Right lobe of liver (tissue), 6 donors: Measurements from ENCODE around the gene DOCK1. TPM values are rescaled to one million over a fixed set of nuclear protein-coding genes. Genes with fewer than 3 reads are reported as not detected.

ENCODE experiments used
- ATAC-seq, 4 donors: fragments of 200-7000 bp; cut with Tn5 transposase; one replicate each; pipeline ENCODE4 v1.9.1; 2020; ENCODE audit warnings: mild to moderate bottlenecking in 4 of 4, moderate library complexity in 4 of 4
- DNase-seq, 3 donors: peaks; one replicate each; pipeline ENCODE4 v3.0.0-alpha.2; 2020
- H3K27ac ChIP-seq, 3 donors: fragments of 200-600 bp; one replicate each; pipeline ENCODE4 v1.8.0; 2022
- H3K27me3 ChIP-seq, 2 donors: fragments of 200-600 bp; one replicate each; pipeline ENCODE4 v1.8.0; 2022
- H3K36me3 ChIP-seq, 4 donors: fragments of 200-600 bp; sonication (generic) in 1 of 4; one replicate each; pipeline versions ENCODE4 v1.5.1 to v1.8.0; 2017 to 2022; ENCODE audit warnings: control low read depth in 1 of 4
- H3K4me1 ChIP-seq, 4 donors: fragments of 200-600 bp; sonication (generic) in 1 of 4; one replicate each; pipeline versions ENCODE4 v1.5.1 to v1.8.0; 2017 to 2022; ENCODE audit warnings: control low read depth in 1 of 4
- H3K4me3 ChIP-seq, 3 donors: fragments of 200-600 bp; one replicate each; pipeline ENCODE4 v1.8.0; 2022
- H3K9me3 ChIP-seq, 4 donors: fragments of 200-600 bp; sonication (generic) in 1 of 4; one replicate each; pipeline versions ENCODE4 v1.5.1 to v1.8.0; 2017 to 2022; ENCODE audit warnings: control low read depth in 1 of 4
- POLR2A ChIP-seq: fragments of 450-650 bp; IDR thresholded peaks from one replicate; pipeline ENCODE4 v1.6.1; 2017; ENCODE audit warnings: antibody characterized with exemption, mild to moderate bottlenecking
- WGBS: methylation state at CpG from one replicate; pipeline ENCODE4 v1.1.6; 2018; ENCODE audit warnings: low coverage, low lambda C conversion rate; ENCODE audit not compliant: insufficient coverage; ENCODE audit errors: missing lambda C conversion rate; 5-methylcytosine and 5-hydroxymethylcytosine counted together
- intact Hi-C, 2 donors: fragments of 100-400 bp; cut with DNase I; formaldehyde crosslinking; loops; one replicate each; pipeline versions ENCODE4 v1.11.2 to v1.14.1; 2022
- total RNA-seq, 6 experiments: library from RNA; depleted of rRNA in 2 of 6; stranded (reverse); fragments of >200 nt in 2 of 6; fragmentation: NEBNext Ultra II Directional in 3 of 6; extraction: Animal tissue kit (Norgen Biotek cat#: 25700) in 3 of 6; gene quantifications; one replicate each; pipeline versions ENCODE4 v1.1.0 to v1.2.4, GENCODE V29; 2016 to 2023
- TF ChIP-seq, protein P1 (sequence below), 4 donors: fragments of 200-600 bp in 3 of 4; fragments of 450-650 bp in 1 of 4; IDR thresholded peaks; one replicate each; pipeline versions ENCODE4 v1.5.1 to v1.8.0; 2016 to 2022; ENCODE audit warnings: antibody characterized with exemption in 4 of 4, mild to moderate bottlenecking in 2 of 4
- donor health status: DM: no; HTN: yes; CAD: no.
- donor health status: DM: no; HTN: no; CAD: no.
- donor health status: DM: no; HTN: no; CAD: no.
- donor health status: DM: no; HTN: yes; CAD: no.
- donor health status: DM: no; HTN: yes; CAD: no.

The DOCK1 gene
- total RNA-seq, 6 experiments from 2014 or later: 13.8 to 17.8 (median 14.6) TPM

DNA sequence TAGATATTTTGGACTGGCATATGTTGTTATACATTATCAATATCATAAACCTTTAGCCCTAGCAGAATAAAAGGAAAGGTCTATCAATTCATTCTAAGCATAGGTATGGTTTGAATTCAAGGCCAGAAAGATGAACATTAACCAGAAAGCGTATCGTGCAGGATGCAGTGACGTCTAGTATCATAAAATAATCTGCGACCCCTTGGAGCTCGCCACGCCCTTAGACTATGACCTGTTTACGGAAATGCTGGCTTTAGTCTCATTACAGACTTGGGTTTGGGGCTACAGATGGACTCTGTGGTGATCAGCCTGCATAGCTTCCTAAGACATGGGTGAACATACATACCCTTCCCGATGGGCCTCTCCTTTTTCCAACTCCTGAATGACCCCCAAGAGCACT, 269.6 kb downstream of the DOCK1 start:
- Histone ChIP-seq H3K27me3 (no peaks in the 10 kb centered on the region), H3K9me3 (no peaks in the 10 kb centered on the region), H3K4me1 (no peaks in the 10 kb centered on the region), H3K27ac (no peak overlapping the region), H3K4me3 (no peak overlapping the region), H3K36me3 (no peaks in the 10 kb centered on the region)
- ATAC-seq (no peak), DNase-seq (no peak)
- intact Hi-C loops: no loop called here
- WGBS: 98% methylated on average over 7 of the region's 8 CpGs
- TF ChIP-seq, protein P1, sequence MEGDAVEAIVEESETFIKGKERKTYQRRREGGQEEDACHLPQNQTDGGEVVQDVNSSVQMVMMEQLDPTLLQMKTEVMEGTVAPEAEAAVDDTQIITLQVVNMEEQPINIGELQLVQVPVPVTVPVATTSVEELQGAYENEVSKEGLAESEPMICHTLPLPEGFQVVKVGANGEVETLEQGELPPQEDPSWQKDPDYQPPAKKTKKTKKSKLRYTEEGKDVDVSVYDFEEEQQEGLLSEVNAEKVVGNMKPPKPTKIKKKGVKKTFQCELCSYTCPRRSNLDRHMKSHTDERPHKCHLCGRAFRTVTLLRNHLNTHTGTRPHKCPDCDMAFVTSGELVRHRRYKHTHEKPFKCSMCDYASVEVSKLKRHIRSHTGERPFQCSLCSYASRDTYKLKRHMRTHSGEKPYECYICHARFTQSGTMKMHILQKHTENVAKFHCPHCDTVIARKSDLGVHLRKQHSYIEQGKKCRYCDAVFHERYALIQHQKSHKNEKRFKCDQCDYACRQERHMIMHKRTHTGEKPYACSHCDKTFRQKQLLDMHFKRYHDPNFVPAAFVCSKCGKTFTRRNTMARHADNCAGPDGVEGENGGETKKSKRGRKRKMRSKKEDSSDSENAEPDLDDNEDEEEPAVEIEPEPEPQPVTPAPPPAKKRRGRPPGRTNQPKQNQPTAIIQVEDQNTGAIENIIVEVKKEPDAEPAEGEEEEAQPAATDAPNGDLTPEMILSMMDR (IDR thresholded peaks at IDR 0.05): no peak
- no peak for TF ChIP-seq POLR2A

GRCh38 chr10:127175357-127176110, 270.3 kb downstream of the DOCK1 start:
- H3K4me1 ChIP-seq: no peaks in the 10 kb centered on the region
- no peaks in the 10 kb centered on the region for H3K9me3 ChIP-seq
- no peak overlapping the region for H3K4me3 ChIP-seq
- H3K27ac ChIP-seq: no peak overlapping the region
- no peak for TF ChIP-seq POLR2A
- ATAC-seq: no peak
- H3K27me3 ChIP-seq: no peaks in the 10 kb centered on the region
- intact Hi-C loops: no loop called here
- 90% methylated on average over 12 of the region's 40 CpGs for WGBS
- no peak for DNase-seq
- H3K36me3 ChIP-seq: no peaks in the 10 kb centered on the region

DNA sequence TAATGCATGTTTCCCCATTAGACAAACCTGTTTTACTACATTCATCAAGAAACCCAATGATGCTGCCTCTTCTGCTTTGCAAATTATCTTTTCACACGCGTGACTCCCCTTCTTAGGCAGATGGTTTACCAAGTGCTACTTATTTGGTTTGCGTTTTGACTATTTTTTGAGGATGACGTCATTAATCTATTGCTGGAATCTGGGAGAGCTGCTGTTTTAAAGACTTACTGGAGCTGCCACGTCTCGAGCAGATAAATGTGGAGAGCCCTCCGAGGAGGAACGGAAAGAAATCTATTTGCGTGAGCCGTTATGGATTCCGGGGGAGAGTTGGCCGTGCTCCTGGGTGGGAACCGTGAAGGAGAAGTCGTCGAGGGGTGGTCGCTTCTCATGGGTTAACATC, 271.4 kb downstream of the DOCK1 start:
- WGBS: 89% methylated on average over 16 of the region's 16 CpGs
- no peak overlapping the region for H3K27ac ChIP-seq

DNA sequence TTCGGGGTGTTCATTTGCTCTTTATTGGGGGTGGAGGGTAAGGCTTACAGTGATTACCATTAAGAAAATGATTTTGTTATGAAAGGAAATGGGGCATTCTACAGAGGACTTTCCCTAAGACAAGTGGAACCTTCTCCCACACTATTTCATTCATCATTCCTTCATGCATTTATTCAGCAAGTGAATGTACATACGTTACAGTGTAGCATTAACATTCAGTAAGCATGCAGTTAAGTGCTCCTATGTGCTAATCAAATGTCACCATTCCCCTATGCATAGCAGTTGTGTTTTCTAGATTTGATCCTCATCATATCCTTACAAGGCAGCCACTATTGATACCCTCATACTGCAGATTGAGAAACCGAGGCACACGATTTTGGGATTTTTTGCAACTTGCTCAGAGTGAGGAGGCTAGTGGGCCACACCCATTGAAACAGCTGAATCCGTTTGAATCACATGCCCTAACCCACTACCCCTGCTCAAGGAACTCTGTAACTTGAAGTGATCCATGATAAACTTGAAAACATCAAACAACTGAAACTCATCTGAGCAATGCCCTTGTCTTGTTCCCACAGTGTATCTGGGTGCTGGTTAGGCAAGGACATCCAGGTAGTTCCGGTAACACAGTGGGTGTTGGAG, 274.5 kb downstream of the DOCK1 start:
- H3K36me3 ChIP-seq: no peaks in the 10 kb centered on the region
- intact Hi-C loops: no loop called here
- no peaks in the 10 kb centered on the region for H3K9me3 ChIP-seq
- no peak overlapping the region for H3K27ac ChIP-seq
- ATAC-seq (no peak), DNase-seq (no peak)
- no peak overlapping the region for H3K4me3 ChIP-seq
- WGBS: 98% methylated on average over 5 of the region's 6 CpGs
- TF ChIP-seq POLR2A: no peak
- TF ChIP-seq, protein P1 (IDR thresholded peaks at IDR 0.05): no peak
- H3K4me1 ChIP-seq: no peaks in the 10 kb centered on the region
- H3K27me3 ChIP-seq: no peaks in the 10 kb centered on the region

More for the DNA sequence above, 271.4 kb downstream of the DOCK1 start:
- TF ChIP-seq, protein P1 (IDR thresholded peaks at IDR 0.05): no peak
- no peak for TF ChIP-seq POLR2A
- intact Hi-C loops: no loop called here
- DNase-seq (no peak), ATAC-seq (no peak)
- H3K4me1 ChIP-seq: no peaks in the 10 kb centered on the region
- H3K4me3 ChIP-seq: no peak overlapping the region
- H3K9me3 ChIP-seq: no peaks in the 10 kb centered on the region
- no peaks in the 10 kb centered on the region for H3K36me3 ChIP-seq
- no peaks in the 10 kb centered on the region for H3K27me3 ChIP-seq

DNA sequence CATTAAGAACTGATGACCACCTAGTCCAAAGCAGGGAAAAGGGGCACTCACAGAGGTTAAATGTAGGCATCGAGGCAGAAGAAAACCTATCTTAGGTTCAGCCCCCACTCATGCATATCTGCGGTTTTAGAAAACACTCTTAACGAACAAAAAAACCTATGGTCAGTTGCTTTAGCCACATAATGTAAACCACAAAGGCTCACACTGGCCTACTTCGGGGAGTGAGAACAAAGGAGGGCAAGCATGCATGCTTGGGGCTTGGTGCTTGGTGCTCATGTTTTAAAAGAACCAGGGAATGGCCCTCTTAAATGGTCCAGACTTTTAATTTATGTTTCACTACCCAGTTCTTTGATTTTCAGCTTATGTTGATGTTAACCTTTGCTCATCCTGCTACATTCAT, 276.9 kb downstream of the DOCK1 start:
- H3K4me1 ChIP-seq: no peaks in the 10 kb centered on the region
- 72% methylated on average over 2 of the region's 4 CpGs for WGBS
- TF ChIP-seq, protein P1 (IDR thresholded peaks at IDR 0.05): no peak
- TF ChIP-seq POLR2A: no peak
- no peak for DNase-seq
- H3K9me3 ChIP-seq: no peaks in the 10 kb centered on the region
- no peaks in the 10 kb centered on the region for H3K27me3 ChIP-seq
- no peak overlapping the region for H3K27ac ChIP-seq
- ATAC-seq: no peak
- intact Hi-C loops: no loop called here
- no peaks in the 10 kb centered on the region for H3K36me3 ChIP-seq
- H3K4me3 ChIP-seq: no peak overlapping the region
